ENCODE data around the gene ADARB1.

DNA sequence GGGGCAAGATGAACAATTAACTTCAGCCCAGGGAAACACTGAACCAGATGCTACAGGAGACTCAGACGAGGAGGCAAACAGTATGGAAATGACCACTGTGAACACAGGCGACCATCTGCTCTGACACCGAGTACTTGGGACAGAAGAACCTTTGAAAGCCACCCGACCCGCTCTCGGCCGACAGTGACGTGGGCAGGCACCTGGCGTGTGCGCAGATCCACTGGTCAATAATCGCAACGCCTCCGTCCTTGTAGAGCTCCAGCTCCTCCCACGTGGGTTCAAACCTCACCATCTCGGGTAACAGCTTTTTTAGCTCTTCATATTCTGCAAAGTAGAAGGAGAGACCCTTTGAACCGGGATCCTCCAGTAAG, 193.0 kb downstream of the ADARB1 start:
- TF ChIP-seq, protein P1, sequence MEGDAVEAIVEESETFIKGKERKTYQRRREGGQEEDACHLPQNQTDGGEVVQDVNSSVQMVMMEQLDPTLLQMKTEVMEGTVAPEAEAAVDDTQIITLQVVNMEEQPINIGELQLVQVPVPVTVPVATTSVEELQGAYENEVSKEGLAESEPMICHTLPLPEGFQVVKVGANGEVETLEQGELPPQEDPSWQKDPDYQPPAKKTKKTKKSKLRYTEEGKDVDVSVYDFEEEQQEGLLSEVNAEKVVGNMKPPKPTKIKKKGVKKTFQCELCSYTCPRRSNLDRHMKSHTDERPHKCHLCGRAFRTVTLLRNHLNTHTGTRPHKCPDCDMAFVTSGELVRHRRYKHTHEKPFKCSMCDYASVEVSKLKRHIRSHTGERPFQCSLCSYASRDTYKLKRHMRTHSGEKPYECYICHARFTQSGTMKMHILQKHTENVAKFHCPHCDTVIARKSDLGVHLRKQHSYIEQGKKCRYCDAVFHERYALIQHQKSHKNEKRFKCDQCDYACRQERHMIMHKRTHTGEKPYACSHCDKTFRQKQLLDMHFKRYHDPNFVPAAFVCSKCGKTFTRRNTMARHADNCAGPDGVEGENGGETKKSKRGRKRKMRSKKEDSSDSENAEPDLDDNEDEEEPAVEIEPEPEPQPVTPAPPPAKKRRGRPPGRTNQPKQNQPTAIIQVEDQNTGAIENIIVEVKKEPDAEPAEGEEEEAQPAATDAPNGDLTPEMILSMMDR (IDR thresholded peaks at IDR 0.05) = no peak
- TF ChIP-seq POLR2A (IDR thresholded peaks at IDR 0.05; ENCODE audit: low read depth) = no peak
- no peak for TF ChIP-seq POLR2AphosphoS5 (IDR thresholded peaks at IDR 0.05)
- TF ChIP-seq EP300 (IDR thresholded peaks at IDR 0.05) = no peak
